Prostate gland (tissue), 2 donors: ENCODE data around the gene SLC25A23. TPM values are rescaled to one million over a fixed set of nuclear protein-coding genes. Genes with fewer than 3 reads are reported as not detected.
A peak's percentile ranks its signal among the peaks of the same experiment; 100 is the strongest.

ENCODE experiments used
- DNase-seq: peaks from one replicate; pipeline ENCODE4 v3.0.0-alpha.2; 2019; ENCODE audit warnings: low spot score
- H3K27ac ChIP-seq, 2 donors: fragments of 200-600 bp; sonication (generic); 2 replicates each; pipeline ENCODE4 v1.5.1; 2017 to 2019
- H3K27me3 ChIP-seq: fragments of 200-600 bp; sonication (generic); replicated peaks from 2 replicates; pipeline ENCODE4 v1.5.1; 2019; ENCODE audit not compliant: insufficient read depth
- H3K36me3 ChIP-seq, 2 donors: fragments of 200-600 bp; sonication (generic); 1 replicate in 1 of 2; 2 replicates in 1 of 2; pipeline versions ENCODE4 v1.5.1 to v1.8.1; 2017 to 2019
- H3K4me1 ChIP-seq: fragments of 200-600 bp; sonication (generic); replicated peaks from 2 replicates; pipeline ENCODE4 v1.5.1; 2019
- H3K4me3 ChIP-seq, 2 donors: fragments of 200-600 bp; sonication (generic); 2 replicates each; pipeline ENCODE4 v1.5.1; 2017 to 2019
- H3K9me3 ChIP-seq: fragments of 200-600 bp; sonication (generic); 2 replicates; pipeline ENCODE4 v1.5.1; 2017
- CTCF ChIP-seq, 4 experiments: fragments of 200-600 bp in 2 of 4; fragments of 450-650 bp in 2 of 4; sonication (generic) in 2 of 4; IDR thresholded peaks; 1 replicate in 3 of 4; 2 replicates in 1 of 4; pipeline ENCODE4 v1.5.1; 2016 to 2019; ENCODE audit warnings: antibody characterized with exemption in 4 of 4, mild to moderate bottlenecking in 2 of 4, moderate library complexity in 2 of 4
- POLR2A ChIP-seq: fragments of 450-650 bp; IDR thresholded peaks from one replicate; pipeline ENCODE4 v1.6.1; 2016; ENCODE audit warnings: antibody characterized with exemption, mild to moderate bottlenecking
- POLR2AphosphoS5 ChIP-seq: sonication (generic); formaldehyde crosslinking; IDR thresholded peaks from one replicate; pipeline ENCODE4 v1.6.1; 2017; ENCODE audit warnings: antibody characterized with exemption
- WGBS: methylation state at CpG from one replicate; pipeline ENCODE4 v1.1.5; 2018; 5-methylcytosine and 5-hydroxymethylcytosine counted together
- intact Hi-C: fragments of 100-400 bp; cut with DNase I; formaldehyde crosslinking; loops from one replicate; pipeline ENCODE4 v1.14.2; 2022
- total RNA-seq, 2 donors: library from RNA; depleted of rRNA; stranded (reverse); fragments of >200 nt; gene quantifications; one replicate each; pipeline ENCODE4 v1.1.0, GENCODE V29; 2016

The SLC25A23 gene
- total RNA-seq, 2 donors from 2014 or later: 66.2 to 91.3 TPM

GRCh38 chr19:6424939-6425731 lies 34.5 kb downstream of the SLC25A23 start:
- Histone ChIP-seq H3K27me3 (no peaks in the 10 kb centered on the region), H3K4me1 (peaks cover 5% of the 10 kb centered on the region), H3K27ac (peak overlapping the region; percentile 68 to 73), H3K4me3 (peak overlapping the region in 1 of 2 donors; percentile 75), H3K36me3 (peaks cover 0 to 3% of the 10 kb centered on the region in 2 donors), H3K9me3 (no peaks in the 10 kb centered on the region)
- intact Hi-C loops: loop anchor here (2.0 to 5.0 kb wide), 2 partner anchors 32 to 153 kb away; partner anchors contain the start of gene GTF2F1
- DNase-seq: peak; percentile 100
- TF ChIP-seq POLR2AphosphoS5: peak; percentile 90
- TF ChIP-seq CTCF (IDR thresholded peaks at IDR 0.05): peak in 2 of 4 experiments; percentile 21 to 30
- TF ChIP-seq POLR2A: no peak
- WGBS: 6% methylated on average over 43 of the region's 43 CpGs

- H3K36me3 ChIP-seq: peaks cover 0 to 11% of the 10 kb centered on the region in 2 donors
- no peak for DNase-seq
- H3K4me3 ChIP-seq: peak within 1 kb of the TSS; percentile 73 to 75
- no peaks in the 10 kb centered on the region for H3K27me3 ChIP-seq
- H3K4me1 ChIP-seq: peaks cover 5% of the 10 kb centered on the region
- H3K9me3 ChIP-seq: no peaks in the 10 kb centered on the region
- TF ChIP-seq POLR2A (peak; percentile 92), POLR2AphosphoS5 (no peak)
- intact Hi-C loops: loop anchor here (2.0 to 5.0 kb wide), 2 partner anchors 32 to 152 kb away; partner anchors contain the start of gene GTF2F1
- H3K27ac ChIP-seq: peak within 1 kb of the TSS; percentile 73 to 74
- under 1% methylated on average over 38 of the region's 114 CpGs for WGBS
These were observed 35.2 kb downstream of the SLC25A23 start, which contains the start of gene KHSRP for GRCh38 chr19:6424195-6424938. TSS of gene KHSRP (minus strand) at chr19:6424811. CDS start at chr19:6424701, 110 bp downstream.

- no peaks in the 10 kb centered on the region for H3K27me3 ChIP-seq
- no peak for DNase-seq
- TF ChIP-seq POLR2AphosphoS5 (no peak), CTCF (IDR thresholded peaks at IDR 0.05) (no peak), POLR2A (no peak)
- peak overlapping the region; percentile 73 to 75 for H3K4me3 ChIP-seq
- H3K4me1 ChIP-seq: peaks cover 5% of the 10 kb centered on the region
- H3K36me3 ChIP-seq: peaks cover 0 to 17% of the 10 kb centered on the region in 2 donors
- WGBS: under 1% methylated on average over 18 of the region's 20 CpGs
- intact Hi-C loops: loop anchor here (2.0 to 5.0 kb wide), 2 partner anchors 31 to 151 kb away; partner anchors contain the start of gene GTF2F1
- no peaks in the 10 kb centered on the region for H3K9me3 ChIP-seq
- H3K27ac ChIP-seq: peak overlapping the region; percentile 66 to 74
These were observed 35.9 kb downstream of the SLC25A23 start for GRCh38 chr19:6423499-6424194.

- no peak for DNase-seq
- 66% methylated on average over 20 of the region's 20 CpGs for WGBS
- peaks cover 5% of the 10 kb centered on the region for H3K4me1 ChIP-seq
- no peaks in the 10 kb centered on the region for H3K27me3 ChIP-seq
- intact Hi-C loops: loop anchor here (5.0 kb wide), 1 partner anchor 149 kb away; no protein-coding TSS in a partner anchor
- H3K36me3 ChIP-seq: peaks cover under 1 to 40% of the 10 kb centered on the region in 2 donors
- no peak overlapping the region for H3K27ac ChIP-seq
- no peaks in the 10 kb centered on the region for H3K9me3 ChIP-seq
- TF ChIP-seq CTCF (IDR thresholded peaks at IDR 0.05) (no peak), POLR2A (no peak), POLR2AphosphoS5 (no peak)
- H3K4me3 ChIP-seq: no peak overlapping the region
These were observed 38.2 kb downstream of the SLC25A23 start for GRCh38 chr19:6421075-6422014.
